Sigmoid colon (tissue), 7 donors: ENCODE results near the gene CANT1. TPM values are rescaled to one million over a fixed set of nuclear protein-coding genes. Genes with fewer than 3 reads are reported as not detected.

Experiments used
- DNase-seq: peaks from one replicate; pipeline ENCODE4 v3.0.0-alpha.2; 2019
- H3K27ac ChIP-seq, 4 donors: fragments of 200-600 bp; sonication (generic); one replicate each; pipeline ENCODE4 v1.5.1; 2016 to 2019; ENCODE audit warnings: mild to moderate bottlenecking in 1 of 4
- H3K27me3 ChIP-seq, 3 donors: fragments of 200-600 bp; sonication (generic); one replicate each; pipeline ENCODE4 v1.5.1; 2019; ENCODE audit warnings: mild to moderate bottlenecking in 1 of 3
- H3K36me3 ChIP-seq, 4 donors: fragments of 200-600 bp; sonication (generic); one replicate each; pipeline ENCODE4 v1.5.1; 2016 to 2019
- H3K4me1 ChIP-seq, 4 donors: fragments of 200-600 bp; sonication (generic); one replicate each; pipeline ENCODE4 v1.5.1; 2017 to 2019
- H3K4me3 ChIP-seq, 4 donors: fragments of 200-600 bp; sonication (generic); one replicate each; pipeline ENCODE4 v1.5.1; 2017 to 2019; ENCODE audit warnings: mild to moderate bottlenecking in 2 of 4, moderate library complexity in 1 of 4
- H3K9me3 ChIP-seq, 4 donors: fragments of 200-600 bp in 3 of 4; sonication (generic) in 3 of 4; one replicate each; pipeline versions ENCODE4 v1.5.1 to v1.6.1; 2013 to 2019
- EP300 ChIP-seq, 4 donors: sonication (generic); formaldehyde crosslinking; IDR thresholded peaks; one replicate each; pipeline ENCODE4 v1.6.1; 2017; ENCODE audit warnings: antibody characterized with exemption in 4 of 4
- POLR2A ChIP-seq, 2 donors: fragments of 450-650 bp; IDR thresholded peaks; one replicate each; pipeline ENCODE4 v1.6.1; 2016; ENCODE audit warnings: antibody characterized with exemption in 2 of 2, mild to moderate bottlenecking in 2 of 2, moderate library complexity in 2 of 2
- POLR2AphosphoS5 ChIP-seq, 4 donors: sonication (generic); formaldehyde crosslinking; IDR thresholded peaks; one replicate each; pipeline ENCODE4 v1.6.1; 2017; ENCODE audit warnings: antibody characterized with exemption in 4 of 4
- WGBS, 2 donors: extraction: QIAGEN DNeasy Blood & Tissue Kit; methylation state at CpG; one replicate each; pipeline ENCODE4 v1.1.7; 2013; 5-methylcytosine and 5-hydroxymethylcytosine counted together
- intact Hi-C: fragments of 100-400 bp; cut with DNase I; formaldehyde crosslinking; loops from one replicate; pipeline ENCODE4 v1.15.1; 2023
- polyA plus RNA-seq, 3 donors: library from polyadenylated mRNA; stranded (reverse); fragments of 200-250 nt; gene quantifications; one replicate each; pipeline ENCODE4 v1.2.3, GENCODE V29; 2013
- total RNA-seq, 4 donors: library from RNA; depleted of rRNA; stranded (reverse); fragments of >200 nt; gene quantifications; one replicate each; pipeline ENCODE4 v1.1.0, GENCODE V29; 2016
- TF ChIP-seq, protein P1 (sequence below), 4 experiments: fragments of 450-650 bp in 3 of 4; fragments of 200-600 bp in 1 of 4; IDR thresholded peaks; one replicate each; pipeline ENCODE4 v1.5.1; 2016 to 2019; ENCODE audit warnings: antibody characterized with exemption in 4 of 4, mild to moderate bottlenecking in 3 of 4, moderate library complexity in 2 of 4
- donor health status: healthy with polysubstance abuse.
- donor health status: Bipolar disorder and iron deficiency.
- donor health status: healthy.

The CANT1 gene
- total and polyA plus RNA-seq, 7 donors: 11.1 to 132 (median 19.1) TPM

DNA sequence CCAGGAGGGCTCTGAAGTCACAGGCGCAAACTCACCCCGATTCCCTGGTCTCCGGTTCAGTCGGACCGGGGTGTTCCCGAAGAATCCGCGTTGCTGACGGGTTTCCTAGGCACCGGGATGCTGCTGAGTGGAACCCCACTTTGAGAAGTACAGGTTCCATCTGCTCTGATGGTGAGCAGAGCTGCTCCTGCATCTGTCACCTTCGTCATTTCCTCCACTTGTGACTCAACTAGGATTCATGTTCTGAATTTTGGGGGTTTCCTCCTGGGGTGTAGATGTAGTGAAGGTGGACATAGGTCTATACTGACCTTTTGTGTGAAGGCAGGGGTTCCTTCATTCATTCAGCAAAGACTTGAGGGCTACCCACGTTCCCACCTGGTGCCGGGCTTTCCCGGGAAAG lies 54.9 kb downstream of the CANT1 start:
- intact Hi-C loops: no loop called here
- 85 to 91% methylated on average over 14 of the region's 14 CpGs for WGBS, 2 donors

GRCh38 chr17:78953356-78954350 lies 55.9 kb downstream of the CANT1 start:
- no peaks in the 10 kb centered on the region for H3K36me3 ChIP-seq
- no peak overlapping the region for H3K4me3 ChIP-seq
- H3K27me3 ChIP-seq: no peaks in the 10 kb centered on the region
- TF ChIP-seq POLR2A (IDR thresholded peaks at IDR 0.05) (no peak), POLR2AphosphoS5 (IDR thresholded peaks at IDR 0.05) (no peak), EP300 (IDR thresholded peaks at IDR 0.05) (no peak)
- TF ChIP-seq, protein P1, sequence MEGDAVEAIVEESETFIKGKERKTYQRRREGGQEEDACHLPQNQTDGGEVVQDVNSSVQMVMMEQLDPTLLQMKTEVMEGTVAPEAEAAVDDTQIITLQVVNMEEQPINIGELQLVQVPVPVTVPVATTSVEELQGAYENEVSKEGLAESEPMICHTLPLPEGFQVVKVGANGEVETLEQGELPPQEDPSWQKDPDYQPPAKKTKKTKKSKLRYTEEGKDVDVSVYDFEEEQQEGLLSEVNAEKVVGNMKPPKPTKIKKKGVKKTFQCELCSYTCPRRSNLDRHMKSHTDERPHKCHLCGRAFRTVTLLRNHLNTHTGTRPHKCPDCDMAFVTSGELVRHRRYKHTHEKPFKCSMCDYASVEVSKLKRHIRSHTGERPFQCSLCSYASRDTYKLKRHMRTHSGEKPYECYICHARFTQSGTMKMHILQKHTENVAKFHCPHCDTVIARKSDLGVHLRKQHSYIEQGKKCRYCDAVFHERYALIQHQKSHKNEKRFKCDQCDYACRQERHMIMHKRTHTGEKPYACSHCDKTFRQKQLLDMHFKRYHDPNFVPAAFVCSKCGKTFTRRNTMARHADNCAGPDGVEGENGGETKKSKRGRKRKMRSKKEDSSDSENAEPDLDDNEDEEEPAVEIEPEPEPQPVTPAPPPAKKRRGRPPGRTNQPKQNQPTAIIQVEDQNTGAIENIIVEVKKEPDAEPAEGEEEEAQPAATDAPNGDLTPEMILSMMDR (IDR thresholded peaks at IDR 0.05): no peak
- H3K4me1 ChIP-seq: peaks cover 0 to 15% (median 13%) of the 10 kb centered on the region in 4 donors
- H3K9me3 ChIP-seq: peaks cover 0 to 9% (median 4%) of the 10 kb centered on the region in 4 donors
- H3K27ac ChIP-seq: no peak overlapping the region
- intact Hi-C loops: no loop called here
- peak; percentile 78 for DNase-seq
- WGBS, 2 donors: 80% methylated on average over 29 of the region's 29 CpGs

More for the DNA sequence above, 54.9 kb downstream of the CANT1 start:
- no peak for DNase-seq
- H3K27ac ChIP-seq: no peak overlapping the region
- H3K4me1 ChIP-seq: peaks cover 0 to 15% (median 13%) of the 10 kb centered on the region in 4 donors
- no peak overlapping the region for H3K4me3 ChIP-seq
- H3K9me3 ChIP-seq: peaks cover 0 to 9% (median 4%) of the 10 kb centered on the region in 4 donors
- TF ChIP-seq POLR2A (IDR thresholded peaks at IDR 0.05) (no peak), EP300 (IDR thresholded peaks at IDR 0.05) (no peak), POLR2AphosphoS5 (IDR thresholded peaks at IDR 0.05) (no peak)
- TF ChIP-seq, protein P1 (IDR thresholded peaks at IDR 0.05): no peak
- no peaks in the 10 kb centered on the region for H3K27me3 ChIP-seq
- H3K36me3 ChIP-seq: no peaks in the 10 kb centered on the region

DNA sequence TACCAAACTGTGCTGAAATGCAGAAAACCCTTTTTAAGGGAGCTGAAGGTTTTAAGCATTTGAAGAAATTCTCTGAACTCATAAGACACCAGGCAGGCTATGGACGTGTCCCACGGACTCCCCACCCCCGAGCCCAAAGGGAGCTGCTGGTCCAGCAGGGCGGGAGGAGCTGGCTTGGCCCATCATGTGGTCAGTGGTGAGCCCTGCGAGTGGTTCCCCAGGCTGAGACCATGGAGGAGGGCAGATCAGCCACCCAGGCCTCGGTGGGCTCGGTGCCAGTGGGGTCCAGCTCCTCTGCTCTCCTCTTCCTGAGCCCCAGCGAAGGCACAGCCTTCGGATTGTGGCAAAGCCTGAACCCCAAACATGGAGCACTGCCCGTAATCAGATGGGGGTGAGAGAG lies 56.9 kb downstream of the CANT1 start:
- peak overlapping the region; percentile 49 to 59 (median 56) for H3K27ac ChIP-seq

GRCh38 chr17:78951967-78952551 lies 57.5 kb downstream of the CANT1 start:
- WGBS, 2 donors: 30 to 46% methylated on average over 12 of the region's 12 CpGs
- Histone ChIP-seq H3K4me3 (no peak overlapping the region), H3K4me1 (peaks cover 0 to 15% (median 13%) of the 10 kb centered on the region in 4 donors), H3K36me3 (no peaks in the 10 kb centered on the region), H3K9me3 (peaks cover 0 to 9% (median 4%) of the 10 kb centered on the region in 4 donors), H3K27me3 (no peaks in the 10 kb centered on the region), H3K27ac (peak overlapping the region; percentile 49 to 59 (median 56))
- TF ChIP-seq POLR2A (IDR thresholded peaks at IDR 0.05) (no peak), EP300 (IDR thresholded peaks at IDR 0.05) (no peak), POLR2AphosphoS5 (IDR thresholded peaks at IDR 0.05) (no peak)
- TF ChIP-seq, protein P1 (IDR thresholded peaks at IDR 0.05): no peak
- intact Hi-C loops: no loop called here
- peak; percentile 69 for DNase-seq

More for the DNA sequence above, 56.9 kb downstream of the CANT1 start:
- Histone ChIP-seq H3K27me3 (no peaks in the 10 kb centered on the region), H3K4me1 (peaks cover 0 to 15% (median 13%) of the 10 kb centered on the region in 4 donors), H3K36me3 (no peaks in the 10 kb centered on the region), H3K4me3 (no peak overlapping the region), H3K9me3 (peaks cover 0 to 9% (median 4%) of the 10 kb centered on the region in 4 donors)
- 84 to 86% methylated on average over 10 of the region's 10 CpGs for WGBS, 2 donors
- intact Hi-C loops: no loop called here
- peak; percentile 65 for DNase-seq
- no peak for TF ChIP-seq POLR2AphosphoS5 (IDR thresholded peaks at IDR 0.05)
- no peak for TF ChIP-seq POLR2A (IDR thresholded peaks at IDR 0.05)
- TF ChIP-seq EP300 (IDR thresholded peaks at IDR 0.05): no peak
- TF ChIP-seq, protein P1 (IDR thresholded peaks at IDR 0.05): no peak
